Liver (tissue), 3 donors: ENCODE results near the gene SOWAHA.

Experiments
- ATF3 ChIP-seq: IDR thresholded peaks from 2 replicates; pipeline ENCODE4 v1.6.1; 2016; ENCODE audit warnings: antibody characterized with exemption
- CTCF ChIP-seq: fragments of 150-350 bp; IDR thresholded peaks from 2 replicates; pipeline ENCODE4 v1.5.1; 2017; ENCODE audit warnings: improper control_type of control experiment, low read depth, low read length; ENCODE audit not compliant: missing input control
- EGR1 ChIP-seq, 2 donors: IDR thresholded peaks; 2 replicates each; pipeline ENCODE4 v1.6.1; 2016 to 2018; ENCODE audit warnings: antibody characterized with exemption in 2 of 2, low read depth in 2 of 2
- FOXA1 ChIP-seq: IDR thresholded peaks from 2 replicates; pipeline ENCODE4 v1.6.1; 2016; ENCODE audit warnings: antibody characterized with exemption
- FOXA2 ChIP-seq: IDR thresholded peaks from 2 replicates; pipeline ENCODE4 v1.6.1; 2016; ENCODE audit warnings: antibody characterized with exemption
- JUND ChIP-seq, 2 donors: IDR thresholded peaks; 2 replicates each; pipeline ENCODE4 v1.6.1; 2016; ENCODE audit warnings: antibody characterized with exemption in 2 of 2
- MAX ChIP-seq: IDR thresholded peaks from 2 replicates; pipeline ENCODE4 v1.6.1; 2016; ENCODE audit warnings: antibody characterized with exemption
- RAD21 ChIP-seq, 2 donors: IDR thresholded peaks; 2 replicates each; pipeline ENCODE4 v1.6.1; 2016; ENCODE audit warnings: antibody characterized with exemption in 2 of 2, mild to moderate bottlenecking in 2 of 2
- REST ChIP-seq: IDR thresholded peaks from 2 replicates; pipeline ENCODE4 v1.6.1; 2016; ENCODE audit warnings: antibody characterized with exemption, mild to moderate bottlenecking
- RXRA ChIP-seq, 2 donors: IDR thresholded peaks; 2 replicates each; pipeline ENCODE4 v1.6.1; 2017 to 2018; ENCODE audit warnings: antibody characterized with exemption in 2 of 2, mild to moderate bottlenecking in 1 of 2
- SP1 ChIP-seq: IDR thresholded peaks from 2 replicates; pipeline ENCODE4 v1.6.1; 2018; ENCODE audit warnings: antibody characterized with exemption, mild to moderate bottlenecking
- TAF1 ChIP-seq: conservative IDR thresholded peaks from 2 replicates; pipeline ENCODE4 v1.6.1; 2016; ENCODE audit warnings: antibody characterized with exemption, mild to moderate bottlenecking
- YY1 ChIP-seq: IDR thresholded peaks from 2 replicates; pipeline ENCODE4 v1.6.1; 2016; ENCODE audit warnings: antibody characterized with exemption, mild to moderate bottlenecking
- ZBTB33 ChIP-seq: IDR thresholded peaks from 2 replicates; pipeline ENCODE4 v1.6.1; 2016; ENCODE audit warnings: antibody characterized with exemption
- donor health status: healthy.
- donor health status: healthy.

- TF ChIP-seq YY1: no peak
- TF ChIP-seq CTCF: no peak
- no peak for TF ChIP-seq FOXA1
- TF ChIP-seq JUND (IDR thresholded peaks at IDR 0.05): no peak
- TF ChIP-seq TAF1: no peak
- no peak for TF ChIP-seq ATF3
- no peak for TF ChIP-seq RAD21 (IDR thresholded peaks at IDR 0.05)
- no peak for TF ChIP-seq SP1
- no peak for TF ChIP-seq RXRA (IDR thresholded peaks at IDR 0.05)
- no peak for TF ChIP-seq REST
- TF ChIP-seq ZBTB33: no peak
- TF ChIP-seq MAX: no peak
- no peak for TF ChIP-seq EGR1 (IDR thresholded peaks at IDR 0.05; ENCODE audit: low read depth in 2 of 2)
- no peak for TF ChIP-seq FOXA2
These were observed 28.2 kb downstream of the SOWAHA start for GRCh38 chr5:132841305-132841704.
